Measurements from ENCODE around the gene PRDM16.

The PRDM16 gene

GRCh38 chr1:3293563-3294080 lies 224.6 kb downstream of the PRDM16 start:
- Histone ChIP-seq H4K91ac (ENCODE audit: low read depth, low read length, poor library complexity) (no peak overlapping the region), H3K36me3 (replicated peaks in 1 of 2; ENCODE audit: control insufficient read depth in 2 of 2, insufficient read depth in 2 of 2, low read length in 2 of 2) (no peaks in the 10 kb centered on the region), H3K4me3 (ENCODE audit: low read length in 2 of 2) (no peak overlapping the region), H3K79me1 (ENCODE audit: low read depth, low read length) (peaks cover 2% of the 10 kb centered on the region), H2BK120ac (ENCODE audit: low read depth, low read length) (no peak overlapping the region), H2BK5ac (ENCODE audit: low read length) (no peak overlapping the region), H3K9me3 (replicated peaks in 1 of 2; ENCODE audit: control insufficient read depth in 2 of 2, insufficient read depth in 1 of 2, low read depth in 1 of 2, low read length in 2 of 2) (peaks cover 0 to 2% of the 10 kb centered on the region in 2 donors), H4K8ac (ENCODE audit: low read depth, low read length) (no peak overlapping the region), H2AK5ac (ENCODE audit: low read depth, low read length) (no peak overlapping the region), H3K27me3 (ENCODE audit: control insufficient read depth in 3 of 3, insufficient read depth in 3 of 3, low read depth in 1 of 3, low read length in 3 of 3) (peaks cover 0 to 50% (median 0%) of the 10 kb centered on the region in 3 experiments), H3K4me1 (ENCODE audit: control insufficient read depth in 2 of 2, insufficient read depth in 1 of 2, low read depth in 1 of 2, low read length in 2 of 2) (no peaks in the 10 kb centered on the region), H3K18ac (ENCODE audit: low read length) (peak overlapping the region; percentile 40), H2BK12ac (ENCODE audit: low read length) (no peak overlapping the region), H3K9ac (ENCODE audit: low read depth, low read length, poor library complexity) (no peak overlapping the region), H2BK15ac (ENCODE audit: low read length) (no peak overlapping the region), H3K27ac (replicated peaks; ENCODE audit: low read length) (no peak overlapping the region), H3K4ac (ENCODE audit: low read length) (no peak overlapping the region), H2AFZ (ENCODE audit: low read length) (no peak overlapping the region), H3K4me2 (ENCODE audit: insufficient read depth, low read length, poor library complexity, severe bottlenecking) (no peak overlapping the region), H3K23ac (ENCODE audit: low read depth, low read length, poor library complexity) (no peak overlapping the region), H3K14ac (ENCODE audit: low read length) (no peak overlapping the region)
- DNase-seq (ENCODE audit: low spot score), result no peak
- no CpG with 5 or more reads among the region's 23 CpGs for WGBS, 2 donors (ENCODE audit: extremely low coverage in 2 of 2, insufficient read length in 2 of 2, insufficient replicate concordance in 1 of 2)

GRCh38 chr1:3294450-3294849 lies 225.4 kb downstream of the PRDM16 start:
- Histone ChIP-seq H3K9ac (ENCODE audit: low read depth, low read length, poor library complexity) (no peak overlapping the region), H2AFZ (ENCODE audit: low read length) (no peak overlapping the region), H3K27ac (replicated peaks; ENCODE audit: low read length) (no peak overlapping the region), H3K36me3 (replicated peaks in 1 of 2; ENCODE audit: control insufficient read depth in 2 of 2, insufficient read depth in 2 of 2, low read length in 2 of 2) (no peaks in the 10 kb centered on the region), H2BK12ac (ENCODE audit: low read length) (no peak overlapping the region), H4K91ac (ENCODE audit: low read depth, low read length, poor library complexity) (no peak overlapping the region), H2BK15ac (ENCODE audit: low read length) (no peak overlapping the region), H2BK120ac (ENCODE audit: low read depth, low read length) (no peak overlapping the region), H3K9me3 (replicated peaks in 1 of 2; ENCODE audit: control insufficient read depth in 2 of 2, insufficient read depth in 1 of 2, low read depth in 1 of 2, low read length in 2 of 2) (peaks cover 0 to 2% of the 10 kb centered on the region in 2 donors), H2AK5ac (ENCODE audit: low read depth, low read length) (no peak overlapping the region), H4K8ac (ENCODE audit: low read depth, low read length) (no peak overlapping the region), H3K4me3 (ENCODE audit: low read length in 2 of 2) (no peak overlapping the region), H3K4ac (ENCODE audit: low read length) (no peak overlapping the region), H3K79me1 (ENCODE audit: low read depth, low read length) (peaks cover 2% of the 10 kb centered on the region), H3K14ac (ENCODE audit: low read length) (no peak overlapping the region), H3K23ac (ENCODE audit: low read depth, low read length, poor library complexity) (no peak overlapping the region), H3K4me1 (ENCODE audit: control insufficient read depth in 2 of 2, insufficient read depth in 1 of 2, low read depth in 1 of 2, low read length in 2 of 2) (no peaks in the 10 kb centered on the region), H3K4me2 (ENCODE audit: insufficient read depth, low read length, poor library complexity, severe bottlenecking) (no peak overlapping the region), H3K18ac (ENCODE audit: low read length) (no peak overlapping the region), H3K27me3 (ENCODE audit: control insufficient read depth in 3 of 3, insufficient read depth in 3 of 3, low read depth in 1 of 3, low read length in 3 of 3) (peaks cover 0 to 49% (median 0%) of the 10 kb centered on the region in 3 experiments), H2BK5ac (ENCODE audit: low read length) (no peak overlapping the region)
- WGBS, 2 donors (ENCODE audit: extremely low coverage in 2 of 2, insufficient read length in 2 of 2, insufficient replicate concordance in 1 of 2), result no CpG with 5 or more reads among the region's 13 CpGs
- DNase-seq (ENCODE audit: low spot score), result no peak

GRCh38 chr1:3295846-3296245 lies 226.8 kb downstream of the PRDM16 start:
- Histone ChIP-seq H3K36me3 (replicated peaks in 1 of 2; ENCODE audit: control insufficient read depth in 2 of 2, insufficient read depth in 2 of 2, low read length in 2 of 2) (no peaks in the 10 kb centered on the region), H3K4me3 (ENCODE audit: low read length in 2 of 2) (no peak overlapping the region), H4K8ac (ENCODE audit: low read depth, low read length) (no peak overlapping the region), H3K9me3 (replicated peaks in 1 of 2; ENCODE audit: control insufficient read depth in 2 of 2, insufficient read depth in 1 of 2, low read depth in 1 of 2, low read length in 2 of 2) (peaks cover 0 to 2% of the 10 kb centered on the region in 2 donors), H3K27ac (replicated peaks; ENCODE audit: low read length) (no peak overlapping the region), H3K4me1 (ENCODE audit: control insufficient read depth in 2 of 2, insufficient read depth in 1 of 2, low read depth in 1 of 2, low read length in 2 of 2) (no peaks in the 10 kb centered on the region), H2BK5ac (ENCODE audit: low read length) (no peak overlapping the region), H4K91ac (ENCODE audit: low read depth, low read length, poor library complexity) (no peak overlapping the region), H3K4ac (ENCODE audit: low read length) (no peak overlapping the region), H2BK15ac (ENCODE audit: low read length) (no peak overlapping the region), H2AFZ (ENCODE audit: low read length) (no peak overlapping the region), H3K4me2 (ENCODE audit: insufficient read depth, low read length, poor library complexity, severe bottlenecking) (no peak overlapping the region), H2BK12ac (ENCODE audit: low read length) (no peak overlapping the region), H3K14ac (ENCODE audit: low read length) (peak overlapping the region; percentile 75), H3K9ac (ENCODE audit: low read depth, low read length, poor library complexity) (no peak overlapping the region), H2BK120ac (ENCODE audit: low read depth, low read length) (no peak overlapping the region), H3K18ac (ENCODE audit: low read length) (peak overlapping the region; percentile 13), H3K79me1 (ENCODE audit: low read depth, low read length) (peaks cover 2% of the 10 kb centered on the region), H2AK5ac (ENCODE audit: low read depth, low read length) (peak overlapping the region; percentile 66), H3K27me3 (ENCODE audit: control insufficient read depth in 3 of 3, insufficient read depth in 3 of 3, low read depth in 1 of 3, low read length in 3 of 3) (peaks cover 0 to 49% (median 0%) of the 10 kb centered on the region in 3 experiments), H3K23ac (ENCODE audit: low read depth, low read length, poor library complexity) (peak overlapping the region; percentile 69)
- DNase-seq (ENCODE audit: low spot score), result no peak
- WGBS, 2 donors (ENCODE audit: extremely low coverage in 2 of 2, insufficient read length in 2 of 2, insufficient replicate concordance in 1 of 2), result no CpG with 5 or more reads among the region's 12 CpGs

GRCh38 chr1:3296326-3296725 lies 227.3 kb downstream of the PRDM16 start:
- no peak overlapping the region for H2BK5ac ChIP-seq (ENCODE audit: low read length)
- H3K79me1 ChIP-seq (ENCODE audit: low read depth, low read length), result peaks cover 2% of the 10 kb centered on the region

More at GRCh38 chr1:3296326-3296725, 227.3 kb downstream of the PRDM16 start:
- Histone ChIP-seq H2BK15ac (ENCODE audit: low read length) (no peak overlapping the region), H3K4me2 (ENCODE audit: insufficient read depth, low read length, poor library complexity, severe bottlenecking) (no peak overlapping the region), H3K4me3 (ENCODE audit: low read length in 2 of 2) (no peak overlapping the region), H3K9ac (ENCODE audit: low read depth, low read length, poor library complexity) (no peak overlapping the region), H3K18ac (ENCODE audit: low read length) (peak overlapping the region; percentile 4), H3K9me3 (replicated peaks in 1 of 2; ENCODE audit: control insufficient read depth in 2 of 2, insufficient read depth in 1 of 2, low read depth in 1 of 2, low read length in 2 of 2) (peaks cover 0 to 2% of the 10 kb centered on the region in 2 donors), H3K4me1 (ENCODE audit: control insufficient read depth in 2 of 2, insufficient read depth in 1 of 2, low read depth in 1 of 2, low read length in 2 of 2) (no peaks in the 10 kb centered on the region), H3K36me3 (replicated peaks in 1 of 2; ENCODE audit: control insufficient read depth in 2 of 2, insufficient read depth in 2 of 2, low read length in 2 of 2) (no peaks in the 10 kb centered on the region), H4K8ac (ENCODE audit: low read depth, low read length) (no peak overlapping the region), H2AK5ac (ENCODE audit: low read depth, low read length) (no peak overlapping the region), H3K27ac (replicated peaks; ENCODE audit: low read length) (no peak overlapping the region), H3K23ac (ENCODE audit: low read depth, low read length, poor library complexity) (no peak overlapping the region), H4K91ac (ENCODE audit: low read depth, low read length, poor library complexity) (no peak overlapping the region), H3K27me3 (ENCODE audit: control insufficient read depth in 3 of 3, insufficient read depth in 3 of 3, low read depth in 1 of 3, low read length in 3 of 3) (peaks cover 0 to 49% (median 0%) of the 10 kb centered on the region in 3 experiments), H2AFZ (ENCODE audit: low read length) (no peak overlapping the region), H3K14ac (ENCODE audit: low read length) (no peak overlapping the region), H2BK120ac (ENCODE audit: low read depth, low read length) (no peak overlapping the region), H3K4ac (ENCODE audit: low read length) (no peak overlapping the region), H2BK12ac (ENCODE audit: low read length) (no peak overlapping the region)
- no peak for DNase-seq (ENCODE audit: low spot score)
- no CpG with 5 or more reads among the region's 11 CpGs for WGBS, 2 donors (ENCODE audit: extremely low coverage in 2 of 2, insufficient read length in 2 of 2, insufficient replicate concordance in 1 of 2)

Data from neuronal stem cell (in vitro differentiated cells).